ENCODE results near the gene COMMD9.

- peak; percentile 85 for TF ChIP-seq CTCF (conservative IDR thresholded peaks at IDR 0.05; ENCODE audit: low read length)
- TF ChIP-seq EZH2phosphoT487 (IDR thresholded peaks at IDR 0.05; ENCODE audit: borderline replicate concordance) = no peak
These were observed 3.1 kb upstream of the COMMD9 start for GRCh38 chr11:36292311-36292722.
